HG03196 (cell line): ENCODE measurements around the gene PSMD11.

Source experiments
- ATAC-seq: cut with Tn5 transposase; IDR thresholded peaks from one replicate; pipeline ENCODE4 v1.9.1; 2021; ENCODE audit not compliant: unreplicated experiment

The PSMD11 gene

GRCh38 chr17:32464374-32464773 lies 20.1 kb downstream of the PSMD11 start:
- no peak for ATAC-seq

- no peak for ATAC-seq
Measured at GRCh38 chr17:32467949-32468348, 23.6 kb downstream of the PSMD11 start.

GRCh38 chr17:32470405-32471167 lies 26.3 kb downstream of the PSMD11 start:
- no peak for ATAC-seq

GRCh38 chr17:32471652-32472051 lies 27.3 kb downstream of the PSMD11 start:
- no peak for ATAC-seq

- no peak for ATAC-seq
Measured at GRCh38 chr17:32475258-32475657, 30.9 kb downstream of the PSMD11 start.

GRCh38 chr17:32477220-32477619 lies 32.9 kb downstream of the PSMD11 start:
- no peak for ATAC-seq

- ATAC-seq: no peak
Measured at GRCh38 chr17:32479074-32479617, 34.8 kb downstream of the PSMD11 start.

- ATAC-seq: no peak
Measured at GRCh38 chr17:32481193-32481592, 36.9 kb downstream of the PSMD11 start.

GRCh38 chr17:32482568-32483320 lies 38.4 kb downstream of the PSMD11 start:
- no peak for ATAC-seq

- no peak for ATAC-seq
Measured at GRCh38 chr17:32483451-32484019, 39.2 kb downstream of the PSMD11 start.

- no peak for ATAC-seq
Measured at GRCh38 chr17:32484041-32484461, 39.7 kb downstream of the PSMD11 start.

GRCh38 chr17:32484628-32485027 lies 40.3 kb downstream of the PSMD11 start:
- no peak for ATAC-seq

GRCh38 chr17:32485261-32486110 lies 41.2 kb downstream of the PSMD11 start:
- no peak for ATAC-seq

GRCh38 chr17:32486111-32486700 lies 41.9 kb downstream of the PSMD11 start:
- peak; percentile 42 for ATAC-seq

- peak; percentile 50 for ATAC-seq
Measured at GRCh38 chr17:32486701-32487472, 42.6 kb downstream of the PSMD11 start, which contains the start of gene CDK5R1. CDK5R1 (plus strand) TSS chr17:32486993; CDS start chr17:32487621, 628 bp downstream.

- no peak for ATAC-seq
Measured at GRCh38 chr17:32487473-32488176, 43.3 kb downstream of the PSMD11 start.

- ATAC-seq: no peak
Measured at GRCh38 chr17:32488177-32488542, 43.9 kb downstream of the PSMD11 start.

GRCh38 chr17:32488604-32489180 lies 44.4 kb downstream of the PSMD11 start:
- ATAC-seq: no peak
